Measurements from ENCODE around the gene DMBX1.

The DMBX1 gene

DNA sequence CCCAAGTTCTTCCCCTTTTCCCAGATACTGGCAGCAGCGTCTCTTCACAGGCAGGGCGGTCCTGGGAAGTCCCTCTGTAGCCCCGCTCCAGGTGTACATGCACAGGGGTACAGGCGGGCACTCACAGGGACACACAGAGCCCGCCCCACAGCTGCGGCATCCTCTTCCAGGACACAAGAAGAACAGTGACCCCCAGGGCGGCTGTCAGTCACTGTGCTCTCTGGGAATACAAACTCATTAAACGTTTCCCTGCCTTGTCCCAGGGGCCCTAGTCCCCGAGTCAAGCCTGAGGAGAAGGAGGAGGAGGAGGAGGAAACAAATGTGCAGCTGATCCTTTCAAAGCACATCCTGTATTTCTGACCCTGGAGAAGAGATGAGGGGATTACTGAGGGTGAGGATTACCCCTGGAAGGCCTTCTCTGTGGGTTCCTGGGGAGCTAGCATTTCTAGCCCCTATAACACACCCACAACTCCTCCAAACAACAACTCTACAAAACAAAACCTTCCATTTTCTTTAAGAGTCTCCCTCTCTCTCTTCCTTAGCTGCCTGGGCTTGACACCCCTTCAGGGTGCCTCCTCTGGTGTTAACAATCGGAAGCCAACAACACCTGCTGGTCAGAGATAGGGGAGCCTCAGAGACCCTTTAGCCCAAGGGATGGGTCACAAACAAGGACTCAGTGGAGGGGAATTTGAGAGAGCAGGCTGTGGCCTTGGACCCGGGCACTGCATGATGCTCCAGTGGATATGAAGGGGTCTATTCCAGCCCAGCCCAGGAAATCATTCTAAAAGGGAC lies 28.4 kb upstream of the DMBX1 start:
- no peak for DNase-seq

DNA sequence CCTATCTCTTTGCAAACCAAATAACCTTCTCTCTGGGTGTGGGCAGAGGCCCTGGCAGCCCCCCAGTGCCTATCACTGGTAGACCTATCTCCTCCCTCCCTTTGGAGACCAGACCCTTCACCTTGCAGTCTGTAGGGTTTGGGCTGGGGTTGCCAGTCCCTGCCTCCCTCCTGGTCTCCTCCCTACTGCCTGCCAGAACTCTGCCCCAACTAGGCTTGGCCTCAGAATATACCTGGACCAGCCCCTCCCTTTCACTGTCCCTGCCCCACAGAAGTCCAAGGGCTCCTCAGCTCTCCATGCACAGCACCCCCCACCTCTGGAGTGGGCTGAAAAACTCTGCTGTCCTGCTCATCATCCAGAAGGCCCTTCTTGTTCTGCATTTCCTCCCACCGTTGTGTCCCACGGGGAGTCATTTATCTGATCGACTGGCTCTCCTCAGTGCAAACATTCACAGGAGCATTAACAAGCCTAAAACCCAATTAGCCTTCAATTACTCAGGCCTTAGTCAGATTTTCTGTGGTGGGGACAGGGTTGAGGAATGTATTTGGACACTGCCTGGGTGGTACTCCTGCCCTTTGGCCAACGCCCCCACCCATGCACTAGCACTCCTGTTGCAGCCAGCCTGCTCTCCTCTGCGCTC lies 27.7 kb upstream of the DMBX1 start:
- no peak for DNase-seq

GRCh38 chr1:46464013-46464548 lies 25.6 kb upstream of the DMBX1 start:
- no peak for DNase-seq

GRCh38 chr1:46464915-46465314 lies 24.7 kb upstream of the DMBX1 start:
- no peak for DNase-seq

DNA sequence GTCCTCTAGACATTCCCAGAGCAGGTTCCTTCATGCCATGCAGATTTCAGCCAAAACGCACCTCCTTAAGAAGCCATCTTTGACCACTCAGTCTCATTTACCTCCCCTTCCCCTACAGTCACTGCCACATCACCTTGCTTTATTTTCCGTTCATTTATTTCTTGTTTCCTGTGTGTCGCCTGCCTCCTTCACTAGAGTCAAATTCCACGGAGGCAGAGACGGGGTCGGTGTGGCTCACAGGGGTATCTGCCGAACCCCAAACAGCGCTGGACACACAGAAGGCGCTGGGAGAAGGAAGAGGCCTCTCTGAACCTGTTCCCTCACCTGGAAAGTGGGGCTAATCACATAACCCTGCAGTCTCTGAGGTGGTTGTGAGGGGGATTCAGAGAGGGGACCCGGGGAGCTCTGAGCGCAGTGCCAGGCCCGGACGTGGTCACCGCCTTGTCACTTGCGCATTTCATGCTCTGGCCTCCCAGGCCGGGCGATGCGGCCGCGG lies 23.6 kb upstream of the DMBX1 start:
- DNase-seq: no peak

GRCh38 chr1:46466477-46467182 lies 23.0 kb upstream of the DMBX1 start:
- DNase-seq: no peak

DNA sequence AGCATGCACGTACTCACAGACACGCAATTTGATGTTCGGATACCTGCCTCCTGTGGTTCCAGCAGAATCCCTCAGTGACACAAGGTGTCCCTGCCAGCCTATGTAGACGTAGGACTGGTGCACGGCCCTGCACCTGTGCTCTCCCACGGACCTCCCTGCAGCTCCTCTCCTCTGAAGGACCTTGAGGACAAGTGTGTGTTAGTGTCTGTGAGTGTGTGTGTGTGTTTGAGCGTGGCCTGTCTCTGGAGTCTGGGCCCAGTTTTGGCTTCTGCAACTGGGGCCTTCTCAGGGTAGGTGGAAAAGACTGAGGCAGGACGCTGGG lies 22.5 kb upstream of the DMBX1 start:
- DNase-seq: no peak

DNA sequence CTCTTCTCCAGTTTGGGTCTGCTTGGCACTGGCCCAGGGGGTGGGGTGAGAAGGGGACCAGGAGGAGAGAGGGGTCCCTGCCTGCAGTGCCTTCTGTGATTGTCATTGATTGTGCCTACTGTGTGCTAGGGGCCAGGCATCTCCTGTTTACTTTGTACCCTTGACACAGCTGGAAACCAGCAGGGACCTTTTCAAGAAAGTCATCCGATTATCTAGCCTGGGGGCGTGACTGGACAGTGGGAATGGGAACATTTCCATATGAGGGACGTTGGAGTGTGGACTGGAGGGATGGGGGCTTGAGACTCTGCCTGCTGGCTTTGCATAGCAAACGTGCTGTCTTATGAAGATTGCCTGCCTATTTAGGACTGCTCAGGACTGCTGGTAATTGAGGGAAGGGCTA lies 19.8 kb upstream of the DMBX1 start:
- no peak for DNase-seq

- DNase-seq: no peak
These were observed 17.7 kb upstream of the DMBX1 start for GRCh38 chr1:46471848-46472492.

DNA sequence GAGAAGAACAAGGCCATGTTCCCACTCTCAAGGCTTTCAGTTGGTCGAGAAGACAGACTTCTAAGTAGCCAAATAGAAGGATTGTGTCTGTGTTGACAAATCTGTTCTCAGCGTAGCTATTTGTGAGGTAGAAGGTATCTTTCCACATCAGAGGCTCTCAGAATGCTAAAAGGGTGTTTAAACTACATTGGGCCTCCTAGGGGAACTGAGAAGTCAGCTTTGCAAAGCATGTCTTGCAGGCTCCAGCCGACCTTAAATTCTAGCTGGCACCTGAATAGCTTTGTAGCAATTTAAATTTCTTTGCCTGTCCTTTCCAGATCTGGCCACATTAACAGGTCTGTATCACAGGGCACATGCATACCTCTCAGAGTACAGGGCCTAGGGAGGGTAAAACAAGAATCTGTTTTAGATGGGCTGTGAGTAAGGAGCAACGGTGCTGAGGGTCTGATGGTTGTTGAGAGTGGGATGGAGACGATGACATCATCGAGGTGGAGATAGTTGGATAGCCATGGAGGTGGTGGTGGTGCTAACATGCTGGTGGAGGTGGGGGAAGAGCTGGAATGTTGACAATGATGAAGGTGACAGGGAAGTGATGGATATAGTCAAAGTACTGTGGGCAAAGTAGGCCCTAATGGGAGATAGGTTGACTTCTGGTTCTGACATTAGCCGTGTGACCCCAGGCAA lies 17.0 kb upstream of the DMBX1 start:
- no peak for DNase-seq

- DNase-seq: no peak
These were observed 15.6 kb upstream of the DMBX1 start for GRCh38 chr1:46473991-46474390.

DNA sequence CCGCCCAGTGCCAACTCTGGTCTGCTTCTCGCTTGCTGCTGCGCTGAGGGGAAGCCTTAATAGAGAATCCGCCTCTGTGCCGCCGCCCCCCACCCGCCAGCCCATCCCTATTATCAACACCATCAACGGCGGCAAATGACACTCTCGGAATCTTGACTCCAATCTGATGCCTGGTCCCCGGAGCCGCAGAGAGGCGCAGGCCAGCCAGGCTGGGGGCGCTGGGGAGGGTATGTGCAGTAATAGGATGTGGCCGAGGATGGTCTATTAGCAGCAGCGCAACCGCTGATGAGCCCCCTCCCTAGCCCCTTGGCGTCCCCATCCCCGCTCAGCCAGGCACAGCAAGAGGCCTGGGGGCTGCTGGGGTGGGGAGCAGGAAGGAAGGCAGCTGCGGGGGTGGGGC lies 15.1 kb upstream of the DMBX1 start:
- no peak for DNase-seq

GRCh38 chr1:46476673-46477072 lies 13.0 kb upstream of the DMBX1 start:
- DNase-seq: no peak

GRCh38 chr1:46477153-46477929 lies 12.3 kb upstream of the DMBX1 start:
- peak; percentile 20 for DNase-seq

GRCh38 chr1:46478721-46479485 lies 10.7 kb upstream of the DMBX1 start:
- no peak for DNase-seq

- no peak for DNase-seq
These were observed 9.8 kb upstream of the DMBX1 start for GRCh38 chr1:46479744-46480350.

DNA sequence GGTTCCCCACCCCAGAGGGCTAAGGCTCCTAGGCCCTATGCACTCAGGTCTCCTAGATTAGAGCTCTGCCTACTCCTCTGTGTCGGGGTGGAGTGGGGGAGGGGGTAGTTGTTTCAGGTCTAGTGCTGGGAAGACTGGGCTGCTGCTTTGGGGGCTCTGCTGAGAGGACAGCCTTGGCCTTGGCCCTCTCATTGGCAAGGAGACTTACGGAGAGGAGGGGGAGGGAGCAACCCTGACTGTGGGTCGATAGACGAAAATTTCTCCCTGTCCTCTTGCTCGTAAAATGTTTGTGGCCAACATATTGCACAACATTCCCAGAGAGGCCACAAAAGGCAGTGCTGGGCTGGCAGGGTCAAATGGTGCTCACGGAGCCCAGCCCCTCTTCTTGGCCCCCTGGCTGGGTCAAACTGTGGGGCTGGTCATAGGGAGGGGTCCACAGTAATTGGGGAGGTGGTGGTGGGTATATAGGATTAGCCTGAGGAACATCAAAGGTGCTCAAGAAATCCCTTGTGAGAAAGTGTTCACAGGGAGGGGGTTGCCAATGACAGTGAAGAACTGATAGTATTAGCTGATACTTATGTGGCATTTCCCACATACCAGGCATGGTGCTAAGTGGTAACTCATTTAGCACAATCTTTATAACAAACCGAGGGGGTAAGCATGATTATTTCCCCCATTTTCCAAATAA lies 8.5 kb upstream of the DMBX1 start:
- no peak for DNase-seq

DNA sequence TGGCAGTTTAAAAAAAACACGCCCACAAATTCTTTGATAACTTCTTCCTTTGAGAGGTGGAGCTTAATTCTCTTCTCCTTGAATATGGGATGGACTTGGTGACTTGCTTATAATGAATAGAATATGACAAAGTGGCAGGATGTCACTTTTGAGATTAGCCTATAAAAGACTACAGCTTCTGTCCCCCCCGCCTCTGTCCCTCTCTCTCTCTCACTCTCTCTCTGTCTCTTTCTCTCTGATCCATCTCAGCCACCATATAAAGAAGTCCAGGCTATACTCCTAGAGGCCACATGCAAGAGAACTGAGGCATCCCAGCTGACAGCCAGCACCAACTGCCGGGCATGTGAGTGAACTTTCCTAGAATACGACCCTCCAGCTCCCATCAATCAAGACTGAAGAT lies 7.7 kb upstream of the DMBX1 start:
- DNase-seq: no peak

- DNase-seq: no peak
These were observed 6.0 kb upstream of the DMBX1 start for GRCh38 chr1:46483589-46483988.

All from NCI-H510A (cell line).